ENCODE data around the gene FREY1.
"Not testable (repeated sequence)": the region's sequence is repeated elsewhere in the genome, so short reads cannot be mapped to it uniquely, and the experiment has no call there.

Gene FREY1

DNA sequence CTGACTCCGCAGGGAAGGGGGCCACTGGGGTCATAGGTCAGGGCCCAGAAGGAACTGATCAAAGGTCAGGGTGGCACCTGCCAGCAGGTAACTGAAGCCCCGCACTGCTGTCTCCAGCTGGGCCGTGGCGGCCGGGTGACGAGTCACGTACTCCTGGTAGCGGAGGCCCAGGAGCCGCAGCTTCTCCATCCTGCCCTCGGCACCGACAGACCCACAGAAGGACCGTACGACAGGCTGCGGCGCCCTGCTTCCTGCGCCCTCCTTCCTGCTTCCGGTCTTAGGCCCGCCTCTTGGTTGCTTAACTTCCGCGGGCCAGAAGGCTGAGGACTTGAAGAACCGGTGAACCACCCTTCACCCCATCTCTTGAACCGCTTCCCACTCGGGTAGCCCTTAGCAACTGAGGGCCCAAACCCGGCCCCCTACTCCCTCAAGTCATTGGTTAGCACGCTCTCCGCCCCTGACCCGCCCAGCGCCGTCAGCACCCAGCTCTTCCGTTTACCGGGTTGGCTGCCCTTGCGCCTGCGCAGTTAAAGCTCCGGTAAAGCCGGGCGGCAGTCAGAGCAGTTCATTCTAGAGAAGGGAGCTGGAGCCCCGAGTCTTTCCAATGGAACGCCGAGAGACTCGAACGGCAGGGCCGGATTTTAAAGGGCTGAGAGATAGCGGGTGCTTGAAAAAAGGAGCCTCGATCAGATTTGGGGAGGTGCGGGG lies 10.7 kb upstream of the FREY1 start, which contains the start of gene PEX16:
PEX16 (minus strand) TSS at position 255 of the 708 bp plus-strand sequence; CDS start at position 189, 66 bp downstream.
- Mint-ChIP-seq H3K4me3 (peak within 1 kb of the TSS; percentile 82), H3K9me3 (no peaks in the 10 kb centered on the region), H3K4me1 (peaks cover 38% of the 10 kb centered on the region), H3K27ac (ENCODE audit: low read depth) (peak within 1 kb of the TSS; percentile 92), H3K36me3 (ENCODE audit: insufficient read depth) (peaks cover 23% of the 10 kb centered on the region), H3K27me3 (no peaks in the 10 kb centered on the region)
- peak; percentile 87 to 96 for DNase-seq (ENCODE audit: low spot score in 2 of 2)
- peak; percentile 94 for ATAC-seq (replicated peaks; ENCODE audit: extremely low read depth, poor library complexity, severe bottlenecking)

DNA sequence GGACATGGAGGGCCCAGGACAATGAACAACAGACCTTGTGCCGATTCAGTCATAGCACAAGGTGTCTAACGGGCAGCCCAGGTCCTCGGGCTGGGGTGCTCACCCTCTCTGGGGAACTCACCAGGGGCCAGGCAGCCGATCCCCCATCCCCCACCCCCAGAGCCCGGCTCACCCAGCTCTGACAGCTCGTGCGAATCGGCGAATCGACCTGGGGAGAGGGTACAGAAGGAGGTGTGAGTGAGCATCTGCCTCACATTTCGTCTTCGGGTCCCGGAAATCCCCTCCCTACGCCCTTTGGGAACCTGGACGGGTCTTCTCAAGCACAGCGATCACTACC lies 10.2 kb upstream of the FREY1 start:
- Mint-ChIP-seq H3K4me1 (peaks cover 38% of the 10 kb centered on the region), H3K27me3 (no peaks in the 10 kb centered on the region), H3K4me3 (peak overlapping the region; percentile 82), H3K27ac (ENCODE audit: low read depth) (peak overlapping the region; percentile 92), H3K36me3 (ENCODE audit: insufficient read depth) (peaks cover 23% of the 10 kb centered on the region), H3K9me3 (no peaks in the 10 kb centered on the region)
- ATAC-seq (replicated peaks; ENCODE audit: extremely low read depth, poor library complexity, severe bottlenecking): peak; percentile 3
- DNase-seq (ENCODE audit: low spot score in 2 of 2): no peak

DNA sequence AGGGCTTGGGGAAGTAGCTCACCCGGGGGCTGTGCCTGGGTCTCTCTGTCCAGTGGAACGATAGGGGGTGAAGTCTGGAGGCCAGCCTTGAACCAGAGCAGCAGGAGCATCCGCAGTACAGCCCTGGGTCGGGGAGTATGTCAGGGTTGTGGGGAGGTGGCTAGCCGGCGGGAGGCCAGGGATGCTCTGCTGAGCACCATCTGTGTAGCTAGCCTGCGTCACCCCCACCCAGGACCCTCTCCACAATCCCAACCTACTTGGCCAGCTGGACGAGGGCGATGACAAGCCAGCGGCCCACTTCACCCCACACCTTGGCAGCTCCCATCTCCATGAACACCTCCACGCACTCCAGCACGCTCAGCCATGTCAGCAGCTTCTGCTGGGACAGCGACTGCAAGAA lies 8.4 kb upstream of the FREY1 start:
- H3K27me3 Mint-ChIP-seq: no peaks in the 10 kb centered on the region
- peaks cover 38% of the 10 kb centered on the region for H3K4me1 Mint-ChIP-seq
- H3K36me3 Mint-ChIP-seq (ENCODE audit: insufficient read depth): peaks cover 29% of the 10 kb centered on the region
- peak overlapping the region; percentile 82 for H3K4me3 Mint-ChIP-seq
- ATAC-seq (replicated peaks; ENCODE audit: extremely low read depth, poor library complexity, severe bottlenecking) (no peak), DNase-seq (ENCODE audit: low spot score in 2 of 2) (no peak)
- no peak overlapping the region for H3K27ac Mint-ChIP-seq (ENCODE audit: low read depth)
- no peaks in the 10 kb centered on the region for H3K9me3 Mint-ChIP-seq

DNA sequence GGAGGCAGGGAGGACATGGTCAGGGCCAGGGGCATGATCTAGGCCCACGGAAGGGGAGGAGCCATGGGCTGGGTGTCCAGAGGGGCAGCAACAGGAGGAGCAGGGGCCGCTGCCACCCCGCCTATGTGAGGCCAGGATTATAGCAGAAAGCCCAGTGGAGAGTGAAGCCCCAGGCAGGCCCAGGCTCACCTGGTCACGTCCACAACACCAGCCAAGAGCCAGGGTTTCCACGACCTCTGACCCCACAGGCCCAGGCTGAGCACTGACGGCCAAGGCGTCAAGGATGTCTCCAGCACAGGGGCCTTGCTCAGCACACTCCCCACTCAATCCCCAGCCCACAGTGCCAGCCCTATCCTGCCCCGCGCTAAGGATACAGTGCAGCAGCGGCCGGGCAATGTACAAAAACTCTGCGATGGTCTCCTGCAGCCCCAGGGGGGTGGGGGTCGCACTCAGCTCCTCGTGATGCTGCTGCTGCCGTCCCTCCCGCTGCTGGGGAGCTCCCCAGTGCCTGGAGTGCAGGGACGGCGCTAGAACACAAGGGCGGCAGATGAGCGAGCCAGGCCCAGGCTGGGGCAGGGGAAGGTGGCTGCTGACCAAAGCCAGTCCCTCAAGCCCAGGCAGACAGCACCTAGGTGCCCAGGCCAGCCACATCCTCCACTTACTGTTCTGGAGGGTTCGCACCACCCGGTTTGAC lies 7.0 kb upstream of the FREY1 start:
- H3K27me3 Mint-ChIP-seq: no peaks in the 10 kb centered on the region
- ATAC-seq (replicated peaks; ENCODE audit: extremely low read depth, poor library complexity, severe bottlenecking): no peak
- no peak overlapping the region for H3K27ac Mint-ChIP-seq (ENCODE audit: low read depth)
- DNase-seq (ENCODE audit: low spot score in 2 of 2): no peak
- peaks cover 30% of the 10 kb centered on the region for H3K36me3 Mint-ChIP-seq (ENCODE audit: insufficient read depth)
- H3K4me3 Mint-ChIP-seq: peak overlapping the region; percentile 23
- H3K4me1 Mint-ChIP-seq: peaks cover 26% of the 10 kb centered on the region
- no peaks in the 10 kb centered on the region for H3K9me3 Mint-ChIP-seq

DNA sequence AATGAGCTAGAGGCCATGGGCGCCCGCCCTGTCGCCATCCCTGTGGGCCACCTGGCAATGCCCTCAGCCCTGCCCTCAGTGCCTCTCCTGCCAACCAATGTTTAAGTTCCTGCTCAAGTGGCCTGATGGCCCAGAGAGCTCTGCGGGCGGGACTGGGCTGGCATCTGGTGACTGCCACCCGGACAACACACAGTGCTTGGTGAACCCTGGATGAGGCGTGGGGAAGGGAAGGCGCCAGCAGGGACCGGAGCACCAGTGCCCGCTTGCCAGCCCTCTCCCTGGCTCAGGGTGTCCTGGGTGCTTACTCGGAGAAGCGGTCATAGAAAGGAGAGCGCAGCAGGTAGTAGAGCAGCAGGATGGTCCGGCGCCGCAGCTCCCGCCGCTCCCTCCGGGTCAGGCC lies 6.4 kb upstream of the FREY1 start:
- Mint-ChIP-seq H3K27ac (ENCODE audit: low read depth) (peak overlapping the region; percentile 8), H3K27me3 (no peaks in the 10 kb centered on the region), H3K36me3 (ENCODE audit: insufficient read depth) (peaks cover 29% of the 10 kb centered on the region), H3K4me1 (peaks cover 27% of the 10 kb centered on the region), H3K9me3 (no peaks in the 10 kb centered on the region), H3K4me3 (no peak overlapping the region)
- DNase-seq (ENCODE audit: low spot score in 2 of 2): no peak
- no peak for ATAC-seq (replicated peaks; ENCODE audit: extremely low read depth, poor library complexity, severe bottlenecking)

DNA sequence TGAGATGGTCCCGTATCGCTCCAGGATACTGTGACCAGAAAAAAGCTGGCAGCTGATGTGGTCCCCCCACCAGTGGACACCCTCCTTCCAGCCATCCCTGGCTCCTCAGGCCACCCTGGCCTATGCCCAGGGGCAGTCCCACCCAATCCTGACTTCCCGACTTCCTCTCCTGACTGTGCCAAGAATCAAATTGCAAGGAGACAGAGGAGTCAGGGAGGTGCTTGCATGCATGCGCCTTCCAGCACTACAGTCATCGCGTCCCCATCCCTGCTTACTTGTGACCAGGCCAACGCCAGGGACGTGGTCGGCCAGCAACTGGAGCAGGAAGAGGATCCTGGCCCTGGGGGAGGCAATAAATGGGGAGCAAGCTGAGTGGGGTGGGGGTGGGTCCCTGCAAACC lies 3.6 kb upstream of the FREY1 start:
- no peak overlapping the region for H3K4me3 Mint-ChIP-seq
- DNase-seq (ENCODE audit: low spot score in 2 of 2): no peak
- no peaks in the 10 kb centered on the region for H3K27me3 Mint-ChIP-seq
- H3K27ac Mint-ChIP-seq (ENCODE audit: low read depth): no peak overlapping the region
- no peak for ATAC-seq (replicated peaks; ENCODE audit: extremely low read depth, poor library complexity, severe bottlenecking)
- H3K4me1 Mint-ChIP-seq: peaks cover 23% of the 10 kb centered on the region
- peaks cover 27% of the 10 kb centered on the region for H3K36me3 Mint-ChIP-seq (ENCODE audit: insufficient read depth)
- H3K9me3 Mint-ChIP-seq: no peaks in the 10 kb centered on the region

DNA sequence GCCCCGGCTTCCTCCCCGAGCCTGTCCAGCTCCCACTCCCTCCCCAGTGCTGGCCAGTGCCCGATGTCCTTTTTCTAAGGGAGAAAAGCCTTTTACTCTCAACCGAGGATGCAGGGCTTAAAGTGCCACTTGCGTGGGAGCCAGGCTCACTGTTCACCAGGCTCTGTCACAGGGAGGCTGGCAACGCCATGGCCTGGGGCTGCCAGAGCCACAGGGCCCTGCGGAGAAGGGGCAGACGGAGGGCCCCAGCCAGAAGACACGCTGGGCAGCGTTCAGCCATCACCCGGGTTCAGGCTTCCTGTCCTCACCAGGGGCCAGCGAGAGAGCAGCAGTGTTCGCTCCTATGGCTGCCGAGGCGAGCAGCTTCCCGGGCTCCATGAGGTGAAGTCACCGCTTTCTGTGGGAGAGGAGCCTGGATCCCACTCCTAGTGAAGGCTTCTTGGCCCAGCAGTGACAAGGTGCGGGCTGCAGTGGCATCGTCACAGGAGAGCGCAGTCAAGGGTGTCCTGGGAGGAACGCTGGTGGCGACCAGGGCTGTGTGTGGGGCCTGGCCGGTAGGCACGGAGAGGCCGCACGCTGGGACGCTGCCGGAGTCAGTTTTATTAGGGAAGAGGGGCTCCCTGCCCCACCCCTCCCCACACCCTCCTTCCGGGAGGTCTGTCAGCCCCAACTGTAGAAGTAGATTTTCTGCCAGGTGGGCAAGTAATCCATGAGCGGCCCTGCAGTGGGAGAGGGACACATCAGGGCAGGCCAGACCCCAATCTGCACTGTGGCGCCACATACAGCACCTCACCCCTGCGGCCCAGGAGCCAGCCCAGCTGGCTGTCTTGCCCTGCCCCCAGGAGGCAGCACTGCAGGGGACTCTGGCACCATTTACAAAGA lies 2.8 kb upstream of the FREY1 start:
- H3K9me3 Mint-ChIP-seq: no peaks in the 10 kb centered on the region
- no peak overlapping the region for H3K27ac Mint-ChIP-seq (ENCODE audit: low read depth)
- H3K4me3 Mint-ChIP-seq: no peak overlapping the region
- H3K4me1 Mint-ChIP-seq: peaks cover 18% of the 10 kb centered on the region
- DNase-seq (ENCODE audit: low spot score in 2 of 2) (no peak), ATAC-seq (replicated peaks; ENCODE audit: extremely low read depth, poor library complexity, severe bottlenecking) (no peak)
- H3K36me3 Mint-ChIP-seq (ENCODE audit: insufficient read depth): peaks cover 26% of the 10 kb centered on the region
- H3K27me3 Mint-ChIP-seq: no peaks in the 10 kb centered on the region

DNA sequence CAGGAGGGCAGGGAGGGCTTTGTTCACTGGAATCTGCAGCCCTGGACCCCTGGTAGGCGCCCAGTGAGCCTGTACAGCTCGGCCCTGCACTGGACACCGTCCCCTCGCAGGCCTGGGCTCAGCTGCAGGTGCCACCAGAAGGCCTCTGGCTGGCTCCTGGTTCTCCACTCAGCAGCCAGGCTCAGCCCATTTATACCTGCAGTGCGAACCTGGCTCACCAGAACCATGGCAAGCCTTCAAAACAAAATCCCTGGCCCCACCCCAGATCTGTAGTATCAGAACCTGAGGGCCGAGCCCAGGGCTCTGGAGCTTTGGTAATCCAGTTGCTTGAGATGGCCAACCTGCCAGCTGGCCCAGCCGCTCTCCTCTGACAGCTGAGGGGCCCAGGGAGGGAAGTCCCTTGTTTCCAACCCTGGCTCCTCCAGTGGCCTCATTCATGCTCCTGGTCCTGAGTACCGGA lies 870 bp upstream of the FREY1 start:
- Mint-ChIP-seq H3K4me1 (peaks cover 18% of the 10 kb centered on the region), H3K4me3 (no peak overlapping the region), H3K27me3 (no peaks in the 10 kb centered on the region), H3K27ac (ENCODE audit: low read depth) (peak overlapping the region; percentile 14), H3K36me3 (ENCODE audit: insufficient read depth) (peaks cover 26% of the 10 kb centered on the region), H3K9me3 (no peaks in the 10 kb centered on the region)
- ATAC-seq (replicated peaks; ENCODE audit: extremely low read depth, poor library complexity, severe bottlenecking) (no peak), DNase-seq (ENCODE audit: low spot score in 2 of 2) (no peak)

DNA sequence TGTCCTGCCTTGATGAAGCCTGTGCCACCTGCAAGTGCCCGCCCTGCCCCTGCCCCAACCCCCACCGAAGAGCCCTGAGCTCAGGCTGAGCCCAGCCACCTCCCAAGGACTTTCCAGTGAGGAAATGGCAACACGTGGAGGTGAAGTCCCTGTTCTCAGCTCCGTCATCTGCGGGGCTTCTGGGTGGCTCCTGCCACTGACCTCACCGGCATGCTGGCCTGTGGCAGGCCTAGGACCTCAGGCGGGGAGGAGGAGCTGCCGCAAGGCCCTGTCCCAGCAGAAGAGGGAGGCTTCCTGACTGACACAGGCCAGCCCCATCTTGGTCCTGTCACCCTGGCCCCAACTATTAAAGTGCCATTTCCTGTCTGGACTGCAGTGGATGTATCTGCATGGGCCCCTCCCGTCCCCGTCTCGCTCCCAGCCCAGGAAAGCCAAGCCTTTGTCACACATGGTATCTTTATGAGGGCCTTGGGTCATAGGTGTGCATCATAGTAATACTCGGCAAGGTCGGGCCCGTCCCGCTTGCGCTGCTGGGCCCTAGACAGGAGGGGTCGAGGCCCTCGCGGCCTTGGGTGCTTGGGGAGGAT lies 882 bp downstream of the FREY1 start:
- Mint-ChIP-seq H3K36me3 (ENCODE audit: insufficient read depth) (peaks cover 23% of the 10 kb centered on the region), H3K27me3 (no peaks in the 10 kb centered on the region), H3K4me1 (peaks cover 18% of the 10 kb centered on the region), H3K4me3 (no peak overlapping the region), H3K9me3 (no peaks in the 10 kb centered on the region), H3K27ac (ENCODE audit: low read depth) (no peak overlapping the region)
- ATAC-seq (replicated peaks; ENCODE audit: extremely low read depth, poor library complexity, severe bottlenecking) (no peak), DNase-seq (ENCODE audit: low spot score in 2 of 2) (no peak)

DNA sequence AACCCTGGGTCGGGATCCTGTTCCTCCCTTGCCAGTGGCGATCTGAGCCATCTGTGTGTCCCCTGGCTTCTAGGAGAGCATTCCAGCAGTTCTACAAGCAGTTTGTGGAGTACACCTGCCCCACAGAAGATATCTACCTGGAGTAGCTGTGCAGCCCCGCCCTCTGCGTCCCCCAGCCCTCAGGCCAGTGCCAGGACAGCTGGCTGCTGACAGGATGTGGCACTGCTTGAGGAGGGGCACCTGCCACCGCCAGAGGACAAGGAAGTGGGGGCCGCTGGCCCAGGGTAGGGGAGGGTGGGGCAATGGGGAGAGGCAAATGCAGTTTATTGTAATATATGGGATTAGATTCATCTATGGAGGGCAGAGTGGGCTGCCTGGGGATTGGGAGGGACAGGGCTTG lies 1.5 kb downstream of the FREY1 start:
- DNase-seq (ENCODE audit: low spot score in 2 of 2); H3K4me3 Mint-ChIP-seq; H3K27me3 Mint-ChIP-seq; H3K9me3 Mint-ChIP-seq; H3K27ac Mint-ChIP-seq (ENCODE audit: low read depth): not testable (repeated sequence)
- Mint-ChIP-seq H3K4me1 (peaks cover 22% of the 10 kb centered on the region), H3K36me3 (ENCODE audit: insufficient read depth) (peaks cover 27% of the 10 kb centered on the region)
- peak; percentile 29 for ATAC-seq (replicated peaks; ENCODE audit: extremely low read depth, poor library complexity, severe bottlenecking)

DNA sequence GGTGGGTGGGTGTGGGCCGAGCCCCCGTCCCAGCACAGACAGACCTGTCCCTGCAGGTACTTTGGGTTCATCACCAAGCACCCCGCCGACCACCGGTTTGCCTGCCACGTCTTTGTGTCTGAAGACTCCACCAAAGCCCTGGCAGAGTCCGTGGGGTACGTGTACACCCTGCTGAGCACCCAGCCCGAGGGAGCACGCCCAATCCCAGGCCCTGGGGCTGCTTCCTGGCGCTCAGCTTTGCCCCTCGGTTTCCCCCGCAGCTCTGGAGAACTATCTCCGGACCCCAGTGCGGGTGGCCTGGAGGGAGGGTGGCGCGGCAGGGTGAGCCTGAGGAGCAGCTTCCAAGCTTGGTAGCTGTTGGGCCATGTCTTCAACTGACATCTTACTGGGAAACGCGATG lies 2.0 kb downstream of the FREY1 start:
- Mint-ChIP-seq H3K4me3 (no peak overlapping the region), H3K9me3 (no peaks in the 10 kb centered on the region), H3K36me3 (ENCODE audit: insufficient read depth) (peaks cover 28% of the 10 kb centered on the region), H3K27me3 (peaks cover 9% of the 10 kb centered on the region), H3K4me1 (peaks cover 24% of the 10 kb centered on the region), H3K27ac (ENCODE audit: low read depth) (no peak overlapping the region)
- no peak for ATAC-seq (replicated peaks; ENCODE audit: extremely low read depth, poor library complexity, severe bottlenecking)
- DNase-seq (ENCODE audit: low spot score in 2 of 2): no peak

DNA sequence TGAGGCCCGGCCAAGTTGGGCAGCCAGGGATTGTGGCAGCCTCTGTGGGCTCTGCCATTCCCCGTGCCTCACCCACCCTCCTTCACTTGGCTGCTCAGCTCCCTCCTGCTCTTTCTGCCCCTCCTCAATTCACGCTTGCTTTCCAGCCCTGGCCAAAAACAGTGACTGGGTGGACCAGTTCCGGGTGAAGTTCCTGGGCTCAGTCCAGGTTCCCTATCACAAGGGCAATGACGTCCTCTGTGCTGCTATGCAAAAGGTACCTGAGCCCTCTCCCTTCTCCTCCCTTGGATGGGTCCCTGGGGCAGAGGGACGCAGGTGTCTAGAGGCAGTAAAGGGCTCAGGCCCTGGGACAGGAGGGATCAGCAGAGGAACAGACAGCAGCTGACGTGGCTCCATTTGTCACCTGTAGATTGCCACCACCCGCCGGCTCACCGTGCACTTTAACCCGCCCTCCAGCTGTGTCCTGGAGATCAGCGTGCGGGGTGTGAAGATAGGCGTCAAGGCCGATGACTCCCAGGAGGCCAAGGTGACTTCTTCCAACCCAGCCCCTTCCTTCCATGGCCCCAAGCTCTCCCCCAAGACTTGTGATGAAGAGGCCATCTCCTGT lies 2.7 kb downstream of the FREY1 start:
- Mint-ChIP-seq H3K36me3 (ENCODE audit: insufficient read depth) (peaks cover 28% of the 10 kb centered on the region), H3K9me3 (no peaks in the 10 kb centered on the region), H3K27me3 (peaks cover 9% of the 10 kb centered on the region), H3K4me3 (no peak overlapping the region), H3K4me1 (peaks cover 24% of the 10 kb centered on the region), H3K27ac (ENCODE audit: low read depth) (no peak overlapping the region)
- no peak for DNase-seq (ENCODE audit: low spot score in 2 of 2)
- no peak for ATAC-seq (replicated peaks; ENCODE audit: extremely low read depth, poor library complexity, severe bottlenecking)
